ENCODE results near the gene ADRA2A.

The ADRA2A gene

GRCh38 chr10:111113238-111113960, 36.6 kb downstream of the ADRA2A start:
- no peak for DNase-seq

DNA sequence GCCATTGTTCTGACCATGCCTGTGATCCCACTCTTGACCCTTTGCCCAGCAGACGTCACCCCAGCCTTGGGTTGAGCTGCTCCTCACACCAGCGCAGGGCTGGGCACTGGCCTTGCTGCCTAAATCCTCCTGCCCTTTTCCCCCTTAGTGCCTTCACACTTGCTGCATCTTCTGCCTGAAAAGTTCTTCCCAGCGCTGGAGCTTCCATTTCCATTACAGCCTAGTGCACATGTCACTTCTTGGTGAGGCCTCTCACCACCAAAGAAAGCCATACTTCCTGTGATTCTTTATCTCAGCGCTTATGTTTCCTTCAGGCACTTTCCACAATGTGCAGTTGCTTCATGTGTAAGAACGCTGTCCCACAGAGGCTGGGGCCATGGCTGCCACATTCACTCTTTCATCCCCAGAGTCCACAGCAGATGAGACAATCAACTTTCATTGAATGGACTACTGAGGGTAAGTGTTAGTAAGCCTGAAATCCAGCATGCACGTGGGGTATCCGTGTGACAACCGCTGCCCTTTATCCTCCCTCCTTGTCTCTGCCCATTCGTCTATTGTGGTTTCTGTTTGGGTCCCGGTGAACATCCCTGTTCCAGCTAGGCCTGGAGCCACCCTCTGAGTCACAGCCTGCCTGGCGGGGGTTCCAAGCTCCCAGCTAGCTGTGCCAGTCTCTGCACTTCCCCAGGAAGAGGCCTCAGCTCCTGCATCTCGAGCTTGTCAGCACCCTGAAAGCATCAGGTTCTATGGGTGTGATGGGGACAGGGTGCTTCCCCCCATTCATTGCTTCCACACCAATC, 37.3 kb downstream of the ADRA2A start:
- DNase-seq = peak; percentile 55

DNA sequence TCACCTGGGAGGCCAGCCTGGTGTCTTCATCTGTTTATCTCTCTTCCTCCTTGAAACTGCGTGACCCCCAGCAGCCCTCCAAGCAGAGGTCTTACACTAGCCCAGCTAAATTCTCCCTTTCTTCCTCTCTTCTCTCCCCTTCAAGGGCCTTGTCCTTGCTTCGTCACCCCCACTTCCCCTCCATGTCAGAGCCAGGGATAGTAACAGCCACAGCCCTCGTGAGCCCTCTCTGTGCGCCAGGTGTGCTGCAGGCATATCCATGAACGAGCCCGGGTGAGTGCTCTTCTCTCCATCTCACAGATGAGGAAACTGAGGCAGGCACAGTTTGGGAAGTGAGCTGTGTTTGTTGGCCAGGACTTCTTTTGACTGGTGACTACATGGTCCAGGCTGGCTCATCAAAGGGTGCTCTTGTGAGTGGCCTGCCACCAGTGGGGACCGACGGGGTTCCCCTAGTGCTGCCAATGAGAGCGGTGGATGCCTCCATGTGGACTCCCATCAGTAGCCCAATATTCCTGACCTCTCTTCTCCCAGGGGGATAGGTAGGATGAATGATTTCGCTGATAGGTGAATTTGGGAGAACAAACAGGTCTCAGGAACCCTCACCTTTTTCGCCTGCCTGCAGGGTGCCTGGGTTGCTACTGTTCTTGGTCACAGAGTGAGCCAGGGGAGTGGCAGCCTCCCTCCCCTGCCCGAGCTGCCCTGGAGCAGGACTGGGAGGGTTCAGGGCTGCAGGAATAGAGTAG, 38.1 kb downstream of the ADRA2A start:
- DNase-seq = no peak

DNA sequence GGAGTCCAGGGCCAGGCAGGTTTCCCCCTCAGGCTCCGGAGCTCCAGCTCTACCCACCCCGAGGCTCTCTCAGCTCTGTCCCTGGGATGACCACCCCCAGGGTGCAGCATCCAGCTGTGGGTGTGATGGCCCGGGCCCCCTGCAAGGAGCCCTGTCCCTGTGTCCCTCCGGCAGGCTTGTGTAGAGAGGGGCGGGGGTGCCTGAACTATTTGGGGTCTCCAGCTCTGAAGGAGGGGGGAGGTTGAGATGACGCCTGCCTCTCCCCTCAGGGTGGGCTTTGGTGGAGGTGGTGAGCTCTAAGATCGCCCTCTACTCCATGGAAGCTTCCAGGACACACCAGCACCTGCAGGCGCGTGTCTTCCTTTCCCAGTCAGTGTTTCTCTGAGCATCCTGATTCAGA, 39.4 kb downstream of the ADRA2A start:
- no peak for DNase-seq

GRCh38 chr10:111116762-111117445, 40.1 kb downstream of the ADRA2A start:
- no peak for DNase-seq

- DNase-seq = no peak
Measured at GRCh38 chr10:111117528-111118277, 40.9 kb downstream of the ADRA2A start.

GRCh38 chr10:111118758-111119157, 41.9 kb downstream of the ADRA2A start:
- no peak for DNase-seq

DNA sequence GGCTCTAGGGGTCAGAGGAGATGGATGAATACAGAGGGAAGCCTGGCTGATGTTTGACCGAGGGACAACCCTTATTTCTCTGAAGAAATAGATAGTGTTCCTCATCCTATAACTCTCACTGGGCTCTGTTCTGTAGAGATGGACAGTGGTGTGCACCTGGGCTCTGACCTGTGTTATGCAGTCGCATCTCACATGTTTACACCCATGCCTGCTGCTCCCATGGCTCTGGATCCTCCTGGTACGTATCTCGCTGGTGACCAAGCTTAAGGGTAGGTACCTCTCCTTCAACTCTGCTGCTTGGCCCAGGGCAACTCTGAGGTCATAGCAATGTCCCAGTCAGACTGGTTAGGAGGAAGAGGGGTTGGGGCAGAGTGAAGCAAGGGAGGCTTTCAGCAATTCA, 42.8 kb downstream of the ADRA2A start:
- DNase-seq = no peak

- no peak for DNase-seq
Measured at GRCh38 chr10:111122127-111122526, 45.3 kb downstream of the ADRA2A start.

GRCh38 chr10:111123883-111124282, 47.1 kb downstream of the ADRA2A start:
- no peak for DNase-seq

DNA sequence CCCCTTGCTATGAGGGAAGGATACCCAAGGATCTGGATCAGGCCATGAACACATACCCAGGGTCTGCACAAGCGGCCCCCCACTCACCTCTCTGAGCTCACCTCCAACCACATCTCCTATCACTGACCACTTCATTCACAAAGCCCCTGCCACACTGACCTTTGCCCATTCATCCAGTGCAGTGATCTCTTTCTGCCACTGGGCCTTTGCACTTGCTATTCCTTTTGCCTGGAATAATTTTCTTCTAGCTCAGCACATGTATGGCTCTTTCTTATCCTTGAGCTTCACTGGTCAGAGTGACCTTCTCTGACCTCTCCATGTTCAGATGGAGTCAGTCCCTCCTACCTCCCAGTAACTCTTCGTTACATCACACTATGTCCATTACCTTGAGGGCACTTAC, 48.3 kb downstream of the ADRA2A start:
- no peak for DNase-seq

DNA sequence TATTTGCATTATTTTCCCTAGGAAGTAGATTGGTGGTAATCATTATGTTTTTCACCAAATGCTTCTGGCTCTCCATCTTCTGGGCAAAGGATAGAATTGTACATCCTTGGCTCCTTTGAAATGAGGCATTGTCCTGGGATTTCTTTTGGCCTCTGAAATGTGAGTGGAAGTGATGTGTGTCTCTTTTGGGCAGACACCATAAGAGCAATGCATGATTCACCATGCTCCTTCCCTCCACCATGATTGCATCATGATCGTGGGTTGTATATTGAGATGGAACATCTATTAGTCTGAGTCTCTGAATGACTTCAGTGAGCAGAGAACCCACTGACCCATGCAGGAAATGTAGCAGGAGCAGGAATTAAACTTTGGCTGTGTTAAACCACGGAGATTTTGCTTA, 49.2 kb downstream of the ADRA2A start:
- DNase-seq = no peak

GRCh38 chr10:111127081-111127848, 50.4 kb downstream of the ADRA2A start:
- DNase-seq = peak; percentile 92

- peak; percentile 72 for DNase-seq
Measured at GRCh38 chr10:111128331-111129180, 51.7 kb downstream of the ADRA2A start.

- DNase-seq = no peak
Measured at GRCh38 chr10:111129363-111129762, 52.5 kb downstream of the ADRA2A start.

DNA sequence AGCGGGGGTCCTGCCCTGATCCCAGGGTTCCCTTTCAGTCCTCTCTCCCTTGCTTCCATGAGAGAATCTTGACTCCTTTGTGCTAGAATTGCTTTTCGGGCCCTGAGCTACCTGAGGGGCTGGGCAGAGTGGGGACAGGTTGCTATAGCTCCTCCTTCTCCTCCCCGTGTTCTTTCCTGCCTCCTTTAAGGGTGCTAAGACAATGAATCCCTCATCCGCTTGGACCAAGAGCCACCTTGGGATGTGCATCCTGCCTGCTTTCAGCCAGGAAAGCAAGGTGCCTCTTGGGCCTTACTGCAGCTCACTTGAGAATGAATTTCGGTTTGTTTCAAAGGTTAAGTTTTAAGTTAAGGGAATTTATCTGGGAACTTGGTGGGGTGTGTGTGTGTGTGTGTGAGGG, 53.6 kb downstream of the ADRA2A start:
- no peak for DNase-seq
